OCI-LY3 (cell line): ENCODE measurements around the gene TTC7B.
"Not testable (repeated sequence)": the region's sequence is repeated elsewhere in the genome, so short reads cannot be mapped to it uniquely, and the experiment has no call there.

Source experiments
- H2AFZ ChIP-seq: fragments of 200-600, 300-600 bp; shearing (Covaris generic); 2 replicates; pipeline ENCODE4 v1.6.0; 2014; ENCODE audit warnings: antibody characterized with exemption, low read depth, low read length
- H3K27ac ChIP-seq: fragments of 200-600, 300-600 bp; sonication (generic); 2 replicates; pipeline ENCODE4 v1.5.1; 2014; ENCODE audit warnings: mild to moderate bottlenecking, low read length, moderate library complexity, mixed read lengths
- H3K27me3 ChIP-seq: fragments of 200-600, 300-600 bp; sonication (generic); 2 replicates; pipeline ENCODE4 v1.6.1; 2014; ENCODE audit warnings: low read depth, low read length, mixed read lengths
- H3K36me3 ChIP-seq: fragments of 200-600, 300-600 bp; sonication (generic); replicated peaks from 2 replicates; pipeline ENCODE3; 2014; ENCODE audit warnings: low read depth, low read length, mixed read lengths
- H3K4me1 ChIP-seq: fragments of 300-600, 200-600 bp; sonication (generic); 2 replicates; pipeline ENCODE4 v1.6.1; 2014; ENCODE audit warnings: low read length, mixed read lengths
- H3K4me2 ChIP-seq: fragments of 200-600, 300-600 bp; sonication (generic); 2 replicates; pipeline ENCODE4 v1.6.1; 2014; ENCODE audit warnings: low read length, mixed read lengths
- H3K4me3 ChIP-seq: fragments of 300-600, 200-600 bp; sonication (generic); 2 replicates; pipeline ENCODE4 v1.5.1; 2014; ENCODE audit warnings: antibody characterized with exemption, mild to moderate bottlenecking, low read length, moderate library complexity
- H3K79me2 ChIP-seq: fragments of 300-600, 200-600 bp; shearing (Covaris generic); 2 replicates; pipeline ENCODE4 v1.6.1; 2014; ENCODE audit warnings: mild to moderate bottlenecking, low read length, mixed read lengths
- H3K9ac ChIP-seq: fragments of 300-600, 200-600 bp; shearing (Covaris generic); 2 replicates; pipeline ENCODE4 v1.6.0; 2014; ENCODE audit warnings: mild to moderate bottlenecking, low read length, moderate library complexity
- H3K9me3 ChIP-seq: fragments of 200-600, 300-600 bp; shearing (Covaris generic); 2 replicates; pipeline ENCODE4 v1.6.1; 2014; ENCODE audit warnings: low read length, mixed read lengths; ENCODE audit not compliant: insufficient read depth
- H4K20me1 ChIP-seq: fragments of 200-600, 300-600 bp; sonication (generic); 2 replicates; pipeline ENCODE4 v1.6.1; 2016; ENCODE audit warnings: low read length, mixed read lengths; ENCODE audit not compliant: insufficient read depth
- CTCF ChIP-seq: fragments of 200-600, 300-600 bp; sonication (generic); IDR thresholded peaks from 2 replicates; pipeline ENCODE4 v1.5.1; 2014; ENCODE audit warnings: antibody characterized with exemption, low read length, low read depth
- EZH2phosphoT487 ChIP-seq: fragments of 200-600 bp; shearing (Covaris generic); IDR thresholded peaks from 2 replicates; pipeline ENCODE4 v1.6.1; 2018; ENCODE audit warnings: antibody characterized with exemption, mixed run types, low read depth

Gene TTC7B

GRCh38 chr14:90848944-90849731 lies 32.9 kb upstream of the TTC7B start:
- Histone ChIP-seq H3K9ac (no peak overlapping the region), H4K20me1 (no peaks in the 10 kb centered on the region), H2AFZ (no peak overlapping the region), H3K4me1 (no peaks in the 10 kb centered on the region), H3K36me3 (no peaks in the 10 kb centered on the region), H3K4me3 (no peak overlapping the region), H3K79me2 (no peaks in the 10 kb centered on the region), H3K27ac (no peak overlapping the region), H3K27me3 (no peaks in the 10 kb centered on the region), H3K9me3 (no peaks in the 10 kb centered on the region), H3K4me2 (no peak overlapping the region)
- TF ChIP-seq EZH2phosphoT487 (no peak), CTCF (no peak)

- no peaks in the 10 kb centered on the region for H3K79me2 ChIP-seq
- H3K9me3 ChIP-seq: no peaks in the 10 kb centered on the region
- no peaks in the 10 kb centered on the region for H3K36me3 ChIP-seq
- H4K20me1 ChIP-seq: no peaks in the 10 kb centered on the region
- H3K27ac ChIP-seq: no peak overlapping the region
- no peaks in the 10 kb centered on the region for H3K27me3 ChIP-seq
- no peak overlapping the region for H3K4me3 ChIP-seq
- no peak overlapping the region for H3K9ac ChIP-seq
- H2AFZ ChIP-seq: no peak overlapping the region
- TF ChIP-seq CTCF: no peak
- no peak for TF ChIP-seq EZH2phosphoT487
- no peak overlapping the region for H3K4me2 ChIP-seq
- no peaks in the 10 kb centered on the region for H3K4me1 ChIP-seq
Observed at GRCh38 chr14:90846511-90846910, 30.3 kb upstream of the TTC7B start.

GRCh38 chr14:90844321-90844720 lies 28.1 kb upstream of the TTC7B start:
- Histone ChIP-seq H3K27me3 (no peaks in the 10 kb centered on the region), H4K20me1 (no peaks in the 10 kb centered on the region), H3K79me2 (no peaks in the 10 kb centered on the region), H3K4me3 (no peak overlapping the region), H3K27ac (no peak overlapping the region), H3K4me2 (no peak overlapping the region), H3K9me3 (no peaks in the 10 kb centered on the region), H3K9ac (no peak overlapping the region), H3K36me3 (no peaks in the 10 kb centered on the region), H3K4me1 (no peaks in the 10 kb centered on the region), H2AFZ (no peak overlapping the region)
- no peak for TF ChIP-seq EZH2phosphoT487

GRCh38 chr14:90842726-90843125 lies 26.5 kb upstream of the TTC7B start:
- H3K79me2 ChIP-seq: no peaks in the 10 kb centered on the region
- no peaks in the 10 kb centered on the region for H3K36me3 ChIP-seq
- no peak overlapping the region for H3K27ac ChIP-seq
- H3K4me1 ChIP-seq: no peaks in the 10 kb centered on the region
- no peaks in the 10 kb centered on the region for H3K9me3 ChIP-seq
- H3K27me3 ChIP-seq: no peaks in the 10 kb centered on the region
- no peaks in the 10 kb centered on the region for H4K20me1 ChIP-seq
- no peak overlapping the region for H2AFZ ChIP-seq
- no peak for TF ChIP-seq CTCF
- TF ChIP-seq EZH2phosphoT487: no peak
- H3K4me3 ChIP-seq: no peak overlapping the region
- H3K9ac ChIP-seq: no peak overlapping the region
- no peak overlapping the region for H3K4me2 ChIP-seq

GRCh38 chr14:90840667-90841066 lies 24.4 kb upstream of the TTC7B start:
- not testable (repeated sequence) for H3K9me3 ChIP-seq, H3K4me2 ChIP-seq, H3K79me2 ChIP-seq, H4K20me1 ChIP-seq, H3K36me3 ChIP-seq, H2AFZ ChIP-seq, H3K4me3 ChIP-seq, H3K4me1 ChIP-seq, H3K27ac ChIP-seq, H3K27me3 ChIP-seq, H3K9ac ChIP-seq
